Activated T-cell treated with anti-CD3 and anti-CD28 coated beads for 48 hours (primary cell): ENCODE results near the gene ZNRD2.
"Not testable (repeated sequence)": the region's sequence is repeated elsewhere in the genome, so short reads cannot be mapped to it uniquely, and the experiment has no call there.

Experiments
- DNase-seq: peaks from one replicate; pipeline ENCODE4 v3.0.0-alpha.2; 2020; ENCODE audit warnings: low read depth

The ZNRD2 gene

DNA sequence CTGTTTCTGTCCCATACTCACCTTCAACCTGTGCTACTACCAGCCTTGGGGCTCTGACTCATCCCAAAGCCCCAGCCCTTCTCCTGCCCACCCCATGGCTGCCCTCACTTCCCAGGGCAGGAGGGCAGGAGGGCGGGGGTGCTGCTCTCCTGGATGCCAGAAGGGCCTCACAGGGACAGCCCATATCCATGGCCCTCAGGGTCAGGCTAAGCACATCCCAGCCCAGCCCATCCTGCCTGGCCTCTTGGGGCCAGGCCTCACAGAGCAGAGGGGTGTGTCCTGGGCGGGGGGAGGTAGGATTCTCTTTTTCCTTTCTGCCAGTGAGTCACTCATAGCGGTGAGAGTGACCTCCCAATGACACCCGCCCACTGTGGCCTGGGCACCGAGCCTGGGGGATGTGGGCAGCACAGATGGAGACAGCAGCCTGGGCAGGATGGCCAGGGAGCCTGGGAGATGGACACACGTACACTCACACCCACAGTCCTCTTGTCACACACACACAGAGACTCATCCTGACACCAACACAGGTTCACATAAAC is 14.5 kb upstream of the ZNRD2 start:
- no peak for DNase-seq

DNA sequence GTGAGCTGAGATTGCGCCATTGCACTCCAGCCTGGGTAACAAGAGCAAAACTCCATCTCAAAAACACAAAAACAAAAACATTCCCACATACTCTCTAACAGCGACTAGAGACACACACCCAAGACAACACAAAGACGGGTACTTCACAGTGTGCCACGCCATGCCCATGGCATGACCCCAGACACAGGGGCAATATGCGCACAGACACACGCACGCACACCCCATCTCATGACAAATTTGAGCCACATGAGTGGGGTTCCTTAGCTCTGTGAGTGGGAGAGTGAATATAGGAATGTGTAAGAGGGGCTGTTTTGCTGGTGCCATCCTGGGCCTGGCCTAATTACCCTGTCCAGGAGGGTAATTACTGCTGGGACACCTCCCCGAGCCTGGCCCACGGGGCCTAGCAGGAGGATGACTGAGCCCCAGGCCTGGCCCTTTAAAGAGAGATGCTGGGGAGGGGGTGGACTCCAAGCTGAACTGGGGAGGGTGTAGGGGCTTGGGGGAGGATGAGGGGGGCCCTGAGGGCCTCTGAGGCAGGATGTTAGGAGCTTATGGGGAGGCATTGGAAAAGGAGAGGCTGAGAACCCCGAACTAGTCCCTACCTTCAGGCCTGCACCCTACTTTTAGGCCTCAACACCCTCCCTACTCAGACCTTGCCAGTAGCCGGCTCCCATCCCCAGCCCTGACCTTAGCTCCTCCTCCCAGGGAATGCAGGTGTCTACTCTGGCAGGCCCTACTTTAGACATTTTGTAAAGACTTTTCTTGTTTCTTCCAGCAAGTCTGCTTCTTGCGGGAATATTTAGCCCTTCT is 13.6 kb upstream of the ZNRD2 start:
- no peak for DNase-seq

DNA sequence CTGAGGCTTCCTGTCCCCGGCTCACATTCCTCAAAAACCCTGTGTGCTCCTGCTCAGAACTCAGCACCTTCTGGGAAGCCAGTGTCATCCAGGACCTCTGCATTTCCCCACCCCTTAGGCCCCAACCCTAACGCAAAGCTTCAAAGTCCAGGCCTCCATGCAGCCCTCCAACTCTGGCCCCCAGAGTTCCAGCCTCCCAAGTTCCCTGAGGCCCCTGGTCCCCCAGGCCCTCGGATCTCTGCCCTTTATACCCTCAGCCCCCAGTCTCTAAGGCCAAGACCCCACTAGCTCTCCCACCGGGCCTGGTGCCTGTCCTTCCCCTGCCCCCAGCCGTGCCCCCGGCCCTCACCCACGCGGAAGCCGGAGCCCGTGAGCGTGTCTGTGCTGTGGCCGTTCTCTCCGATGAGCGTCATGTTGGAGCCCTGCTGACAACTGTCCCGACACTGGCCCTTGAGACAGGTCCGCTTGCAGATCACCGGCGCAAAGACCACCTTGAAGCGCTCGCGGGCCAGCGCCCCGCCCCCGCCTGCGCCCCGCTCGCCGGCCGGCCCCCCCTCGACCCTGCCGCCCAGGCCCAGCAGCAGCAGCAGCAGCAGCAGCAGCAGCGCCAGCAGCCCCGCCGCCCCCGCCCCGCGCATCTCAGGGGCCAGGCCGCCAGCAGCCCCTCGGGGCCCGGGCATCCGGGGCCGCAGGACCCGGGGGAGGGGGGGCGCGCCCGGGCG is 12.8 kb upstream of the ZNRD2 start:
- no peak for DNase-seq

DNA sequence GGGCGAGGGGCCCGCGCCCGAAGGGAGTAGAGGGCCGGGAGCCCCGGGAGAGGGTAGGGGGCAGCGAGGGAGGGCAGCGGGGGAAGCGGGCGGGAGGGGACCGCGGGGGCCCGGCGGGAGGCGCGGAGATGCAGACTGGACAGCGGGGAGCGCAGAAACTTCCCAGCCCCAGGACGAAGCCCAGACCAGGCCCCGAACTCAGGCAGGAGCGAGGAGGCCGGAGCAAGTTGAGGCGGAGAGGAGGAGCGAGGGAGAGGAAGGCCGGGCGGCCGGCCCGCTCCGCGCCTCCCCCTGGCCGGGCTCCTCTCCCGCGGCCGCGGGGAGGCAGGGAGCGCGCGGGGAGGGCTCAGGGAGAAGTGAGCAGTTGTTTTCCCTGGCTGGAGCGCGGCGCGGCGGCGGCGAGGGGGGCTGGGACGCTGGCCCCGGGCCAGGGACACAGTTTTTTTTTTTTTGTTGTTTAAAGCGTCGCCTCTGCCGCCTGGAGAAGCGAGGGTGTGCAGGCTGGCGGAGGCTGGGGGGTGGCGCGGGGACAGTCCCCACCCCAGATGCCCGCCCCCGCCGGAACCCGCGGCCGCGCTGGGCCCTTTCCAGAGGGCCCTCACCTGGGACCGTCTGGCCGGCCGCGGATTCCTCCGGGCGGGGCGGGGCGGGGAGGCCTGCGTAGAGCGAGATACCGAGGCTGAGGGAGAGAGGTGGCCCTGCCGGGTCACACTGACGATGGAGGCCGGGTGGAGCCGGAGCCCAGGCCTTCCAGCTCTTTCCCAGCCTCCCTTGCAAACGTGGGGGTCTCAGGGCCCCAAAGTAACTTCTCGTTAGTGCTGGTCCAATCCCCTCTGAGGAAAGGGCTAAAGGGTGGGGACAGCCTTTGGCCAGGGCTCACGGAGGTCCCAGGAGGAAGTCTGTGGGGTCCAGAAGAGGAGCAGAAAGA is 12.0 kb upstream of the ZNRD2 start, which contains the start of gene LTBP3:
Gene LTBP3 (minus strand): TSS at position 358 of the 928 bp plus-strand sequence. CDS start 400 bp downstream, outside the sequence.
- DNase-seq, result no peak

DNA sequence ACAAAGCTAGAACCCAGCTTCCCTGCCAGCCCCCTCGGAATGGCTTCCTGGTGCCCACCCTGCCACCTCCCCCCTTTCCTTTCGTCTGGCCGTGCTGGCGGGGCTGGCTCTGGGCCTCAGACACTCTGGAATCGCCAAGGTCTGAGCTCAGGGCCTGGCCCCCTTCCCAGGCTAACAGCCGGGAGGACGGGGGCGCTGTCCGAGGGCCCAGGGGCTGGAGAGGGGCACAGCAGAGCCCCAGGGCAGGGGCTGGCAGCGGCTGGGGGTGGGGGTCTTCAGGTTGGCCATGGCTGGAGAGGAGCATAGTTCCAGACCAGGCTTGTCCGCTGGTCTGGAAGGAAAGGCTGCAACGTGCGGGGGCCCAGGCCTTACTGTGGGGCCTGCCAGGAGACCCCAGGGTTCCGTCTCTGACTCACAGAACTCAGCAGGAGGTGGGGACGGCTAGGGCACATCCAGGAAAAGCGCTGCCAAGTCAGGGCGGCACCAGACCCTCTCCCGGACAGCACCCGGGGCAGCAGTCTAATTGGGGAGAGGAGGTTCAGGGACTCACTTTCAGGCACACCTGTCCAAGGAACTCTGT is 11.3 kb upstream of the ZNRD2 start:
- DNase-seq, result no peak

DNA sequence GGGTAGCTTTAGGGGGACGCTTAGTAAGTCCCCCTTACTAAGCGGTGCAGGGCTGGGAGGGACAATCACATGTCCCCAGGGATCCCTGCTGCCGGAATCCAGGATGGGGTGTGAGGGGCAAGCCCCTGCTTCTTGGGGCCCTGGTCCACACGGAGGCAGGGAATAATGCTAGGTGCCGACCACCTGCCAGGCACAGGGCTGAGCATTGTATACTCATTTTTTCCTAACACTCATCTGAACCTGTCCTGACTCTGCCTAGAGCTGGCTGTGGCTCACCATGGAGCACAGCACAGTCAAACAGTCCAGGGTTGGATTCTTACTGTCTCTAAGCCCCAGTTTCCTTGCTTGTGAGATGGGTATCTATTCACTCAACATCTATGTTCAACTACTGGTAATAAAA is 10.7 kb upstream of the ZNRD2 start:
- DNase-seq, result no peak

DNA sequence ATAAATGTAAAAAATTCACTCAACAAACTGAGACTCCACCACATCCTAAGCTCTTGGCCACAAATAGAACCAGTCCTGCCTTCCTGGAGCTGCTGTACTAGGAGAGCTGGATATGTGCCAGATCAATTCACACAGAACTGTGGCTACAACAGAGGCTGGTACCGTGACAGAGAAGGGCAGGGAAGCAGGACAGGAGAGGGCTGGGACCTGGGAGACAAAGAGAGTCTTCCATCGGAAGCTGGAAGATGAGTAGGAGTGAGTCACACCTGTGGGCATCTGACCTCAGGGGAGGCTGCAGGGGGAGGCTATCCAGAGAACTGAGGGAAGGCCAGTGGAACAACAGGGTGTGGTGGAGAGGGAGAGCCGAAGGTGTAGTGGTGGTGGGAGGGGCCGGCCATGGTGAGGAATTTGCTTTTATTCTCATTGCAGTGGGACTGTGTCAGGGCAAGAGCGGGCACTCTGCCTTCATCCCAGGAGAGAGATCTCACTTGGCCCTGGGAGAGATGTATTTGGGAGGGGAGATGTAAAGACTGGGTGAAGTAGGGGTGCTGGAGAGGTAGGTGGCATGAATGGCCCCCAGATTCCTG is 10.2 kb upstream of the ZNRD2 start:
- DNase-seq, result no peak

DNA sequence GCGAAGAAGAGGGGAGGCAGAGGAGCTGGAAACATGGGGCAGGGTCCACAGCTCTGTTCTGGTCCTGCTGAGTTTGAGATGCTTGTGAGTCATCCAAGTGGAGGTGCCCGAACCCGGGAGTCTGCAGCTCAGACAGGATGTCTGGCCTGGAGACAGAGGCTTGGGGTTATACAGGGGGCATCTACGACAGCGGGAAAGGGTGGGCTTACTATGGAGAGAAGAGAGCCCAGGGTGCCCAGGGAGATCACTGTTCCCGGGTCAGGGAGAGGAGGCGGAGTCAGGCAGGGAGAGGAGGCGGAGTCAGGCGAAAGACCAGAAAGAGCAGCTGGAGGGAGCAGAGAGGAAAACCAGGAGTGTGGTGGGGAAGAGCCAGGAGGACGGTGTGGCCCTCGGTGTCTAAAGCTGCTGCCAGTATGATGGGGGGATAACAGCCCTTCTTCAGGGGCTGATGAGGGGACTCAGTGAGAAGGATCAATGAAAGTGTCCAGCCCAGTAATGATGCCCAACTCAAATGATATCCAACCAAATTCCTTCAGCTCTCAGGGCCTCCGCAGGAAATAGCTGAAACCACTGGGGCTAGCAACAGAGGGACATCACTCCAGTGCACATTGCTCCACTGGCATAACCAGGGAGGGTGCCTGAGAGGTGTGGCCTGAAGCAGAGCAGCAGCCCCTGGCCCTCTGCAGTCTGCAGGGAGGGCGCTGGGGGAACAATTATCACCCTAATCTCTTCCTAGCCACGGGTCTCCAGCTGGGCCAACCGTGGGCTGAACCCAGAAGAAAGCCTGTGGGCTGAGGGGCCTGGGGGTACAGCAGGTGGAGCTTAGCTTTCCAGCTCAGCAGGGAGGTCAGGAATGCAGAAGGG is 9.5 kb upstream of the ZNRD2 start:
- DNase-seq, result no peak

DNA sequence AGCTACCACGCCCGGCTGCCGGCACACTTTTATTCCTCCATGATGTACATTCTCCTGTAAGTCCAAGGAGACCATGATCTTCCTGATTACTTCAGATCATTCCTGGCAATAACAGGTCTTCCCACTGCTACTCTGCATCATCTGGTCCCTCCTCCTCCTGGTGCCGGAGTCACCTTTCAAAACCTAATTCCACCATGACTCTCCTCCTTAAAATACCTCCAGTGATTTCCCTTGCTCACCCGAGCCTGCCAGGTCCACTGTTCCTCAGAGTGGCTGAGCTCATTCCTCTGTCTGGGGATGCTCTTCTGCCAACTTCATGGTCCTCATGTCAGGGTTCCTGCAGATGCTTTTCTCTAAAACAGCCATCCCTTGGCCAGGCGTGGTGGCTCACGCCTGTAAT is 8.3 kb upstream of the ZNRD2 start:
- no peak for DNase-seq

DNA sequence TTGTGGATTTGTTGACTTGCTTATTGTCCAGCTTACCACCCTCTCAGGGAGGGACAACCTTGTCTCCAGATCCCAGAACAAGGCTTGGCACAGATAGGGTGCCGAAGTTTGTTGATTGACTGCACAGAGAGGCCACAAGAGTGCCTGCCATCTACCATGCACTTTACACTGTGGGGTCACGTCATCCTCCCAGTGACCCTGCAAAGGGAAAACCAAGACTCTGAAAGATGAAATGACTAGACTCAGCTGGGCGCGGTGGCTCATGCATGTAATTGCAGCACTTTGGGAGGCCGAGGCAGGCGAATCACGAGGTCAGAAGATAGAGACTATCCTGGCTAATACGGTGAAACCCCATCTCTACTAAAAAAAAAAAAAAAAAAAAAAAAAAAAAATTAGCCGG is 7.5 kb upstream of the ZNRD2 start:
- DNase-seq, result no peak

DNA sequence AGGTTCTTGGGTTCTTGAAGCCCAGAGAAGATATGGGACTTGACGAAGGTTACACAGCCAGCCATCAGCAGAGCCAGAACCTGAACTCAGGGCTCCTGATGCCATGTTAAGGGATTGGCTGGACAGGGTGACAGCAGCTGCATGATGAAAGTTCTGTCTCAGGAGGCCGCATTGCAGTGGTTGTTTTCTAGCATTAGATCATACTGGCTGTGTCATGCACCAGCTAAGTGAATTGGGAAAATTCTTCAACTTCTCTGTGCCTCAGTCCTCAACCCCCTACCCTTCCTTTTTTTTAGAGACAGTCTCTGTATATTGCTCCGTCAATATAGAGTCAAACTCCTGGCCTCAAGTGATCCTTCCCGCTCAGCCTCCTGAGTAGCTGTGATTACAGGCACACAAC is 6.7 kb upstream of the ZNRD2 start:
- DNase-seq, result no peak

DNA sequence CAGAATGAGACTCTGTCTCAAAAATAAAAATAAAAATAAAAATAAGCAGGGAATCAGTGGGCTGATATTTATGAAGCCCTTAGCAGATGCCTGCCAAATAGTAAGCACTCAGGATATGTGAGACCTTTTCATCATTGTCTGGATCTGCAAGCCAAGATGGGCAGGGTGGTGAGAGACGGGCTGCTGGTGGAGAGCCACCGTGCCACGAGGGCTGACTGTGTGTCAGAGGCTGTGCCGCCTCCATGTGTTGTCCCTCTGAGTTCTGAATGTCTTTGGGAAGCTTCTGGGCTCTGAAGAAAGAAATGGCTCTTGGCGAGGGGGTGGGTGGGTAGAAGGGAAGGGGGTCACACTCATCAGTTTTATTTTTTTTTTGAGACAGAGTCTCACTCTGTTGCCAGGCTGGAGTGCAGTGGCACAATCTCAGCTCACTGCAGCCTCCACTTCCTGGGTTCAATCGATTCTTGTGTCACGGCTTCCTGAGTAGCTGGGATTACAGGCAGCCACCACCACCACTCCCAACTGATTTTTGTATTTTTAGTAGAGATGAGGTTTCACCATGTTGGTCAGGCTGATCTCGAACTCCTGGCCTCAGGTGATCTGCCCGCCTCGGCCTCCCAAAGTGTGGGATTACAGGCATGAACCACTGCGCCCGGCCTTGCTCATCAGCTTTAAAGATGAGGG is 5.3 kb upstream of the ZNRD2 start:
- not testable (repeated sequence) for DNase-seq

DNA sequence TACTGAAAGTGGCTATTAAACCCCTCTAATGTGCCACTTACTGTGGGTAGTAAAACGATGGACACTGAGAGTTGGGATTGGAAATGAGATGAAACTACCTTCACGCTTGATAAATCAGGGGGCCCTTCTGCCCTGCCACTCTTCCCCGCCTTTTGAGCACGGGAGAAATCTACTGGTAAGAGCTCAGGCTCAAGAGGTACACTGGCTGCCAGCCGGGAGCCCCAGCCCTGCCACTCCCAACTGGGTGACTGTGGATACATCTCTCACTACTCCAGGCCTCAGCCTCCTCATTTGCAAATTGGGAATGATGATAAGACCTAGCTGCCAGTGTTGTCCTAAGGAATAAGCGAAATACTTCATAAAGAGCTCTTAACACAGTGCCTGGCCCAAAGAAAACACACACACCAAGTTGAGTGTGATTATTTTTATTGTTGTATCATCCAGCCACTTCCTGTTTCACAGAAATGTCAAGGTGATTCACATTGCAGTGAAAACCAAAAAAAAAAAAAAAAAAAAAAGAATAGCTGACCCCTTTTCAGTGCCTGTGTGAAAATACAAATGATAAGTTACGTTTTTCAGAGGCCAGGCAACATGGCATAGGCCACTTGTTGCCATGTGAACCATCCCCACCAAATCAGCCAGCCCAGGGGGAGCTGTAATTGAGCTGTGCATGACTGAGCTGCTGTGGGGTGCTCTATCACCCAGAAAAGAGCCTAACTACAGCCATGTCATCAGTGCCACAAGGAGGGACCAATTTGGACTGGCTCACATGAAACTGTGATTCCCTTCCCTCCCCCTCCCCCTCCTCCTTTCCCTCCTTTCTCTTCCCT is 4.4 kb upstream of the ZNRD2 start:
- no peak for DNase-seq

DNA sequence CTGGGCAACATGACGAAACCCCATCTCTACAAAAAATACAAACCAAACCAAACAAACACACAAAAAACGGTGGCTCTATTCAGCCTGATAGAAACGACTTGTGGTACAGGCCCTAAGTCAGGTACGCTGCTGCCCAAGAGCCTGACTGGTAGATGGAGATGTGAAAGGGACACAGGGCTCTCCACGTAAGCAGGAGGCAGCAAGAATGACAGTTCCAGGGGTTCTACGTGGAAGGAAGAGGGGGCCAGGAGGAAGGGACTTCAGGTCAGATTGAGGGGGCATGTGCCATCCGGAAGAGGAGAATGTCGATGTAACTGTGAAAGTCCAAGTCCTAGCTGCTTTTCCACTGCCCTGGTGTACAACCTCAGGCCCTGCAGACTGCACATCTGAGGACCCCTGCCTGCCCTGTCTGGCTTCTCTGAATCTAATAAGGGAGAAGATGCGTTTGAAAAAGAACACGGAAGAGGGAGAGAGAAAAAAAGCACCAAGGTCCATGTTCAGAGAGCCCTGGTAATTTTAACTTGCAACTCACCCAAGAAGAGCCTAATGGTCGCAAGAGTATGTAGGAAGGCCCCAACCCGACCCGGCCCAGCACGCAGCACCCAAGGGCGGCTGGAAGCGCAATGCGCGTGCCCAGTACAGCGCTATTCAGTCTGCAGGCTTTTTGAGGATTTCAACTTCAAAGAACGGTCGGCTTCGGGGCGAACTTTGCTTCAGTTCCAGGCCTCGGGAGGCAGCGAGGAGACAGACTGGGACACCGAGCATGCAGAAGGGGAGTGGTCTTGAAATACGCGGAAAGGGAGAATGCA is 909 bp upstream of the ZNRD2 start:
- DNase-seq, result no peak

DNA sequence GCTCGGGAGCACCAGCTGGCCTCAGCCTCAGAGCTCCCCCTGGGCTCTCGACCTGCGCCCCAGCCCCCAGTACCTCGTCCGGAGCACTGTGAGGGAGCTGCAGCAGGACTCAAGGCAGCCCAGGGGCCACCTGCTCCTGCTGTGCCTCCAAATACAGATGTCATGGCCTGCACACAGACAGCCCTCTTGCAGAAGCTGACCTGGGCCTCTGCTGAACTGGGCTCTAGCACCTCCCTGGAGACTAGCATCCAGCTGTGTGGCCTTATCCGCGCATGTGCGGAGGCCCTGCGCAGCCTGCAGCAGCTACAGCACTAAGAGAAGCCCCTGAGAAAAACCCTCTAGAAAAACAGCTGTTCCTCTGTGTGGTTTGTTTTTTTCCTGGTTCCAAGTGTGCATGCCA is 1.1 kb downstream of the ZNRD2 start:
- DNase-seq, result no peak

DNA sequence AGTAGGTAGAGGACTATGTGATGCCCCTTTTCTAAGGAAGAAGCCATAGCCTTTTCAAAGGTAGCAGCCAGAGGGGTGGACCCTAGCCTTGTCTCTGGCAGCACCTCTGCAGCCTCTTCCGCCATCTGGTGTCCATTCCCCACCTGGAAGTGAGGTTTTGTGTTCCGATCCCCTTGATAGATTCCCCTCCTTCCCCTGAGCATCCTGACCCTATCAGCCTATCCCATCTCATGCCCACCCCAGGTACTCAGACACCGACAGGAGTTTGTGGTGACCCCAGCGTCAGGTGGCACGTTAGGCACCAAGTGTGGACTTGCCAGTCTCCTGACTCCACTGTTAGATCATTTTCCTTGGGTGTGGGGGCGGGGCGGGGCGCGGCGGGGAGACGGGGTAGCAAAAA is 1.7 kb downstream of the ZNRD2 start:
- no peak for DNase-seq

DNA sequence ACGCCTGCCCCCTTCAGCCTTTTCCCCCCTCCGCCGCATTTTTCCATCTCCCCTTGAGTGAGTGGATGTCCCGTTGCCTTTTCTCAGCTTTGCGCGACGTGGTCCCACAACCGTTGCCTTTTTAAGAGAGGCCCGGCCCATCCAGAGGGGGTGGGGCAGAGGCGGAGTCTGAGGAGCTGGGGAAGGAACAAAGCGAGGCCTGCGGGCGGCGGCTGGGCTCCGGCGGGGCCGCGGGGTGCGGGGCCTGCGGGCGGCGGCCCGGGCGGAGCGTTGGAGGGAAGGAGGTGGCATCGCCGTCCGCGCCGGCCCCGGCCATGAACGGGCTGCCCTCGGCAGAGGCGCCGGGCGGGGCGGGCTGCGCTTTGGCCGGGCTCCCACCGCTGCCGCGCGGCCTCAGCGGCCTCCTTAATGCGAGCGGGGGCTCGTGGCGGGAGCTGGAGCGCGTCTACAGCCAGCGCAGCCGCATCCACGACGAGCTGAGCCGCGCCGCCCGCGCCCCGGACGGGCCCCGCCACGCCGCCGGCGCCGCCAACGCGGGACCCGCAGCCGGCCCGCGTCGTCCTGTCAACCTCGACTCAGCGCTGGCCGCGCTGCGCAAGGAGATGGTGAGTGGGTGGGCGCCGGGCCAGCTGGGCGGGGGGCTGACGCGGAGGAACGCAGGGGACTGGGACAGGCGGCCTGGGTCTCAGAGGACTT is 2.2 kb downstream of the ZNRD2 start, which contains the start of gene FAM89B:
Gene FAM89B (plus strand): TSS at position 183 of the 696 bp plus-strand sequence. CDS start 132 bp downstream, at position 315.
- peak; percentile 84 for DNase-seq
